Naive thymus-derived CD4-positive, alpha-beta T cell (primary cell): ENCODE results near the gene SLIT3. TPM values are rescaled to one million over a fixed set of nuclear protein-coding genes. Genes with fewer than 3 reads are reported as not detected.

Experiments
- ATAC-seq: fragments of 150-1000 bp; cut with Tn5 transposase; 2 replicates; pipeline ENCODE4 v1.10.0; 2021; ENCODE audit warnings: mild to moderate bottlenecking, moderate library complexity
- CTCF ChIA-PET: fragments of 350-600 bp; sonication (Branson Sonifier 250); formaldehyde crosslinking; loops from one replicate; lab custom pipeline; 2021; ENCODE audit warnings: antibody characterized with exemption; lab: Charles Lee
- POLR2A ChIA-PET: fragments of 350-600 bp; sonication (Branson Sonifier 250); formaldehyde crosslinking; loops from one replicate; lab custom pipeline; 2021; ENCODE audit warnings: antibody characterized with exemption, inconsistent platforms; lab: Charles Lee
- DNase-seq, 9 donors: peaks; one replicate each; pipeline versions ENCODE4 v3.0.0 to v3.0.0-alpha.2; 2020 to 2022; ENCODE audit warnings: mixed read lengths in 1 of 9
- H3K27ac ChIP-seq: one replicate; pipeline ENCODE4 v1.7.0; 2013; ENCODE audit warnings: mild to moderate bottlenecking, low read depth, low read length, moderate library complexity
- H3K27me3 ChIP-seq, 2 donors: one replicate each; pipeline ENCODE4 v1.7.0; 2013; ENCODE audit warnings: low read length in 2 of 2, mild to moderate bottlenecking in 2 of 2, moderate library complexity in 2 of 2; ENCODE audit not compliant: control insufficient read depth in 2 of 2, insufficient read depth in 2 of 2
- H3K36me3 ChIP-seq, 3 experiments: 1 replicate in 2 of 3; 2 replicates in 1 of 3; pipeline ENCODE4 v1.7.0; 2013; ENCODE audit warnings: low read length in 3 of 3, mild to moderate bottlenecking in 3 of 3, moderate library complexity in 1 of 3; ENCODE audit not compliant: insufficient read depth in 3 of 3, control insufficient read depth in 2 of 3
- H3K4me1 ChIP-seq, 2 donors: one replicate each; pipeline ENCODE4 v1.7.0; 2013; ENCODE audit warnings: low read length in 2 of 2, mild to moderate bottlenecking in 2 of 2, moderate library complexity in 1 of 2; ENCODE audit not compliant: control insufficient read depth in 2 of 2, insufficient read depth in 2 of 2
- H3K4me3 ChIP-seq: 2 replicates; pipeline ENCODE4 v1.7.0; 2013; ENCODE audit warnings: mild to moderate bottlenecking, low read length
- H3K9me3 ChIP-seq, 3 experiments: 1 replicate in 2 of 3; 2 replicates in 1 of 3; pipeline ENCODE4 v1.7.0; 2013; ENCODE audit warnings: low read length in 3 of 3; ENCODE audit not compliant: control insufficient read depth in 2 of 3
- H3K27ac Mint-ChIP-seq, 9 donors: one replicate each; pipeline ENCODE4 v1.8.0; 2020 to 2022; ENCODE audit warnings: mixed read lengths in 9 of 9, mild to moderate bottlenecking in 8 of 9, moderate library complexity in 5 of 9, inconsistent platforms in 2 of 9
- H3K27me3 Mint-ChIP-seq, 5 donors: one replicate each; pipeline ENCODE4 v1.8.0; 2021 to 2022; ENCODE audit warnings: mixed read lengths in 5 of 5, mild to moderate bottlenecking in 1 of 5
- H3K36me3 Mint-ChIP-seq, 5 donors: one replicate each; pipeline ENCODE4 v1.8.0; 2020 to 2022; ENCODE audit warnings: mixed read lengths in 5 of 5, mild to moderate bottlenecking in 3 of 5, inconsistent platforms in 1 of 5
- H3K4me1 Mint-ChIP-seq, 7 donors: one replicate each; pipeline ENCODE4 v1.8.0; 2020 to 2022; ENCODE audit warnings: mixed read lengths in 7 of 7, mild to moderate bottlenecking in 3 of 7, inconsistent platforms in 1 of 7
- H3K4me3 Mint-ChIP-seq, 10 donors: one replicate each; pipeline ENCODE4 v1.8.0; 2020 to 2022; ENCODE audit warnings: mild to moderate bottlenecking in 10 of 10, mixed read lengths in 10 of 10, moderate library complexity in 6 of 10, inconsistent platforms in 2 of 10
- H3K9me3 Mint-ChIP-seq, 11 donors: one replicate each; pipeline ENCODE4 v1.8.0; 2020 to 2022; ENCODE audit warnings: mixed read lengths in 11 of 11, mild to moderate bottlenecking in 4 of 11, inconsistent platforms in 1 of 11, moderate library complexity in 1 of 11
- intact Hi-C, 2 donors: fragments of 100-400 bp; cut with micrococcal nuclease; formaldehyde crosslinking; loops; one replicate each; pipeline ENCODE4 v1.15.1; 2023
- polyA plus RNA-seq, 2 donors: library from polyadenylated mRNA; unstranded; fragments of 300-500 nt; fragmentation: Illumina TruSeq; gene quantifications; one replicate each; pipeline ENCODE4 v1.2.3, GENCODE V29; 2021
- total RNA-seq, 6 experiments: library from RNA in 5 of 6; stranded (reverse) in 5 of 6; gene quantifications; 1 replicate in 5 of 6; 2 replicates in 1 of 6; pipeline ENCODE4 v1.2.3 and lab custom pipeline; 2021 to 2026

The SLIT3 gene
- total and polyA plus RNA-seq, 7 experiments from 2014 or later: 0.34 TPM; not detected in 6

- Mint-ChIP-seq H3K27me3 (peaks cover 0 to 24% (median 6%) of the 10 kb centered on the region in 5 donors), H3K9me3 (peaks cover 0 to 5% (median 0%) of the 10 kb centered on the region in 11 donors), H3K4me3 (no peak overlapping the region), H3K27ac (no peak overlapping the region), H3K36me3 (no peaks in the 10 kb centered on the region), H3K4me1 (no peaks in the 10 kb centered on the region)
- Histone ChIP-seq H3K4me3 (no peak overlapping the region), H3K36me3 (no peaks in the 10 kb centered on the region), H3K4me1 (no peaks in the 10 kb centered on the region), H3K27me3 (no peaks in the 10 kb centered on the region), H3K9me3 (no peaks in the 10 kb centered on the region), H3K27ac (no peak overlapping the region)
- ChIA-PET CTCF (no interaction called here), POLR2A (no interaction called here)
- no peak for ATAC-seq
- intact Hi-C loops: no loop called here
- DNase-seq: no peak
These were observed 522.4 kb downstream of the SLIT3 start for GRCh38 chr5:168778536-168778935.

GRCh38 chr5:168777651-168778050 lies 523.3 kb downstream of the SLIT3 start:
- no peaks in the 10 kb centered on the region for H3K4me1 Mint-ChIP-seq
- ChIA-PET CTCF (no interaction called here), POLR2A (no interaction called here)
- no peak overlapping the region for H3K27ac Mint-ChIP-seq
- H3K27me3 Mint-ChIP-seq: peaks cover 0 to 21% (median 5%) of the 10 kb centered on the region in 5 donors
- Histone ChIP-seq H3K4me3 (no peak overlapping the region), H3K9me3 (no peaks in the 10 kb centered on the region), H3K27me3 (no peaks in the 10 kb centered on the region), H3K27ac (no peak overlapping the region), H3K36me3 (no peaks in the 10 kb centered on the region), H3K4me1 (no peaks in the 10 kb centered on the region)
- no peaks in the 10 kb centered on the region for H3K36me3 Mint-ChIP-seq
- peaks cover 0 to 5% (median 0%) of the 10 kb centered on the region in 11 donors for H3K9me3 Mint-ChIP-seq
- DNase-seq: no peak
- ATAC-seq: no peak
- no peak overlapping the region for H3K4me3 Mint-ChIP-seq
- intact Hi-C loops: no loop called here

GRCh38 chr5:168776070-168776469 lies 524.9 kb downstream of the SLIT3 start:
- H3K4me3 ChIP-seq: no peak overlapping the region
- no peaks in the 10 kb centered on the region for H3K36me3 ChIP-seq
- H3K27me3 ChIP-seq: peaks cover 0 to 4% of the 10 kb centered on the region in 2 donors
- Mint-ChIP-seq H3K4me3 (no peak overlapping the region), H3K27ac (no peak overlapping the region), H3K27me3 (peaks cover 0 to 25% (median 5%) of the 10 kb centered on the region in 5 donors), H3K9me3 (peaks cover 0 to 6% (median 0%) of the 10 kb centered on the region in 11 donors), H3K4me1 (no peaks in the 10 kb centered on the region), H3K36me3 (no peaks in the 10 kb centered on the region)
- H3K27ac ChIP-seq: no peak overlapping the region
- POLR2A ChIA-PET: no interaction called here
- no peak for ATAC-seq
- CTCF ChIA-PET: no interaction called here
- no peak for DNase-seq
- intact Hi-C loops: no loop called here
- no peaks in the 10 kb centered on the region for H3K9me3 ChIP-seq
- no peaks in the 10 kb centered on the region for H3K4me1 ChIP-seq

GRCh38 chr5:168773226-168773625 lies 527.7 kb downstream of the SLIT3 start:
- Mint-ChIP-seq H3K36me3 (no peaks in the 10 kb centered on the region), H3K9me3 (peaks cover 0 to 6% (median 0%) of the 10 kb centered on the region in 11 donors), H3K27ac (no peak overlapping the region), H3K4me1 (no peaks in the 10 kb centered on the region), H3K4me3 (no peak overlapping the region), H3K27me3 (peaks cover 0 to 15% (median 5%) of the 10 kb centered on the region in 5 donors)
- no peak overlapping the region for H3K27ac ChIP-seq
- no peaks in the 10 kb centered on the region for H3K4me1 ChIP-seq
- POLR2A ChIA-PET: no interaction called here
- CTCF ChIA-PET: no interaction called here
- H3K4me3 ChIP-seq: no peak overlapping the region
- DNase-seq (no peak), ATAC-seq (no peak)
- intact Hi-C loops: no loop called here
- no peaks in the 10 kb centered on the region for H3K36me3 ChIP-seq
- peaks cover 0 to 4% of the 10 kb centered on the region in 2 donors for H3K27me3 ChIP-seq
- no peaks in the 10 kb centered on the region for H3K9me3 ChIP-seq

- peaks cover 0 to 4% of the 10 kb centered on the region in 2 donors for H3K27me3 ChIP-seq
- H3K4me3 ChIP-seq: no peak overlapping the region
- ATAC-seq (no peak), DNase-seq (no peak)
- Mint-ChIP-seq H3K4me1 (no peaks in the 10 kb centered on the region), H3K27me3 (peaks cover 0 to 15% (median 5%) of the 10 kb centered on the region in 5 donors), H3K36me3 (no peaks in the 10 kb centered on the region), H3K9me3 (peaks cover 0 to 6% (median 0%) of the 10 kb centered on the region in 11 donors), H3K27ac (no peak overlapping the region), H3K4me3 (no peak overlapping the region)
- no peaks in the 10 kb centered on the region for H3K4me1 ChIP-seq
- no peaks in the 10 kb centered on the region for H3K36me3 ChIP-seq
- CTCF ChIA-PET: no interaction called here
- no peak overlapping the region for H3K27ac ChIP-seq
- intact Hi-C loops: no loop called here
- no peaks in the 10 kb centered on the region for H3K9me3 ChIP-seq
- POLR2A ChIA-PET: no interaction called here
These were observed 528.5 kb downstream of the SLIT3 start for GRCh38 chr5:168772316-168772961.

- no peaks in the 10 kb centered on the region for H3K4me1 ChIP-seq
- H3K36me3 ChIP-seq: no peaks in the 10 kb centered on the region
- Mint-ChIP-seq H3K36me3 (no peaks in the 10 kb centered on the region), H3K27ac (no peak overlapping the region), H3K9me3 (peaks cover 0 to 8% (median 0%) of the 10 kb centered on the region in 11 donors), H3K27me3 (peaks cover 0 to 15% (median 0%) of the 10 kb centered on the region in 5 donors), H3K4me1 (no peaks in the 10 kb centered on the region), H3K4me3 (no peak overlapping the region)
- intact Hi-C loops: no loop called here
- ChIA-PET POLR2A (no interaction called here), CTCF (no interaction called here)
- ATAC-seq (no peak), DNase-seq (no peak)
- no peak overlapping the region for H3K27ac ChIP-seq
- no peak overlapping the region for H3K4me3 ChIP-seq
- H3K9me3 ChIP-seq: no peaks in the 10 kb centered on the region
- H3K27me3 ChIP-seq: peaks cover 0 to 4% of the 10 kb centered on the region in 2 donors
These were observed 529.3 kb downstream of the SLIT3 start for GRCh38 chr5:168771678-168772077.

GRCh38 chr5:168770996-168771395 lies 529.9 kb downstream of the SLIT3 start:
- intact Hi-C loops: no loop called here
- H3K27ac ChIP-seq: no peak overlapping the region
- no peaks in the 10 kb centered on the region for H3K9me3 ChIP-seq
- POLR2A ChIA-PET: no interaction called here
- no peaks in the 10 kb centered on the region for H3K4me1 ChIP-seq
- Mint-ChIP-seq H3K4me3 (no peak overlapping the region), H3K9me3 (peaks cover 0 to 8% (median 0%) of the 10 kb centered on the region in 11 donors), H3K27me3 (peaks cover 0 to 15% (median 0%) of the 10 kb centered on the region in 5 donors), H3K4me1 (no peaks in the 10 kb centered on the region), H3K36me3 (no peaks in the 10 kb centered on the region), H3K27ac (no peak overlapping the region)
- ATAC-seq (no peak), DNase-seq (no peak)
- CTCF ChIA-PET: no interaction called here
- H3K4me3 ChIP-seq: no peak overlapping the region
- peaks cover 0 to 4% of the 10 kb centered on the region in 2 donors for H3K27me3 ChIP-seq
- no peaks in the 10 kb centered on the region for H3K36me3 ChIP-seq
